Progenitor cell of endocrine pancreas (in vitro differentiated cells): ENCODE results near the gene CD59. TPM values are rescaled to one million over a fixed set of nuclear protein-coding genes. Genes with fewer than 3 reads are reported as not detected.

ENCODE experiments used
- DNase-seq: peaks from one replicate; pipeline ENCODE4 v3.0.0; 2021; ENCODE audit warnings: low spot score; ENCODE audit not compliant: unreplicated experiment
- H3K27ac Mint-ChIP-seq: 2 replicates; pipeline ENCODE4 v1.8.0; 2021; ENCODE audit warnings: mild to moderate bottlenecking, moderate library complexity, mixed read lengths
- H3K27me3 Mint-ChIP-seq: 2 replicates; pipeline ENCODE4 v1.8.0; 2021; ENCODE audit warnings: mixed read lengths
- H3K36me3 Mint-ChIP-seq: 2 replicates; pipeline ENCODE4 v1.8.0; 2022; ENCODE audit warnings: mixed read lengths; ENCODE audit not compliant: insufficient read depth
- H3K4me1 Mint-ChIP-seq: 2 replicates; pipeline ENCODE4 v1.8.0; 2021; ENCODE audit warnings: low read depth, mixed read lengths
- H3K4me3 Mint-ChIP-seq: 2 replicates; pipeline ENCODE4 v1.8.0; 2021; ENCODE audit warnings: low read depth, mild to moderate bottlenecking, moderate library complexity, mixed read lengths
- H3K9me3 Mint-ChIP-seq: 2 replicates; pipeline ENCODE4 v1.8.0; 2021; ENCODE audit warnings: low read depth, mixed read lengths
- total RNA-seq: library from RNA; stranded (reverse); gene quantifications from 2 replicates; pipeline ENCODE4 v1.2.1, GENCODE V29; 2021
- TF ChIP-seq, protein P1 (sequence below): fragments of 200-600 bp; sonication (generic); IDR thresholded peaks from one replicate; pipeline ENCODE4 v1.5.0; 2021; ENCODE audit warnings: antibody characterized with exemption, mild to moderate bottlenecking; ENCODE audit not compliant: unreplicated experiment

CD59 gene
- total RNA-seq, 1 donor from 2014 or later = 214 TPM

DNA sequence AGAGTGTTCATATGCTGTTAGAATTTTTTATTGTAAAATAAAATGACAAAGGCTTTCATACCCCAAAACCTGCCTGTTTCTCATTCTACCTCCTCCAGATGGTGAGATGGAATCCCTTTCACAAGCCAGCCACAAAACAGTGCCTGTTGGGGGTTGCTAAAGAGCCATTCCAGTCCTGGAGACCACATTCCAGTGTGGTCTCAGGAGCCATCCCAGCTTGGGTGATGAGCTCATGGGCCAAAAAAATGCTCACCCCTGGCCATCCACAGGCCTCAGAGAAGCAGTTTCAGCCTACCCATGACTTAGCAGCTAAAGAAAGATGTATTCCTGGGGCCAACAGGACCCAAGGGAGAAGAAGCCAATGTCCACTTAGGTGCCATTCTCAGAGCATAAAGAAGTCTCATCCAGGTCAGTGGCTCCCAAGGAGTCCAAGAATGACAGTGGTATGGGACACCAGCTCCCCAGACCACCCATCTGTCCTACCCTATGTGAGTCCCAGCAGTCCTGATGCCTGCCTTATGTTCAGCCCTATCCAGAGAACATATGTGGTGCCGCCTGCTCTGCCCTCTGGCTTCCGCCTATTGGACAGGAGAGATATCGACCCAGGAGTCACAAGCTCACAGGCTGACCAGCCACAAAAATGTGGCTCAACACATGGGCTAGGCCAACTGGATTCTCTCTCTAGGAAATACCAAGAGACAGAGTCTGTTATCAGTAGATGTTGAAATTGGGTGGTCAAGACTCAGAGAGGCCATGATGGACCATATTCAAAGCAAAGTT is 62.0 kb downstream of the CD59 start:
- Mint-ChIP-seq H3K4me1 (no peaks in the 10 kb centered on the region), H3K27me3 (no peaks in the 10 kb centered on the region), H3K9me3 (peaks cover 19% of the 10 kb centered on the region), H3K36me3 (peaks cover 1% of the 10 kb centered on the region), H3K4me3 (no peak overlapping the region), H3K27ac (no peak overlapping the region)
- no peak for DNase-seq
- TF ChIP-seq, protein P1, sequence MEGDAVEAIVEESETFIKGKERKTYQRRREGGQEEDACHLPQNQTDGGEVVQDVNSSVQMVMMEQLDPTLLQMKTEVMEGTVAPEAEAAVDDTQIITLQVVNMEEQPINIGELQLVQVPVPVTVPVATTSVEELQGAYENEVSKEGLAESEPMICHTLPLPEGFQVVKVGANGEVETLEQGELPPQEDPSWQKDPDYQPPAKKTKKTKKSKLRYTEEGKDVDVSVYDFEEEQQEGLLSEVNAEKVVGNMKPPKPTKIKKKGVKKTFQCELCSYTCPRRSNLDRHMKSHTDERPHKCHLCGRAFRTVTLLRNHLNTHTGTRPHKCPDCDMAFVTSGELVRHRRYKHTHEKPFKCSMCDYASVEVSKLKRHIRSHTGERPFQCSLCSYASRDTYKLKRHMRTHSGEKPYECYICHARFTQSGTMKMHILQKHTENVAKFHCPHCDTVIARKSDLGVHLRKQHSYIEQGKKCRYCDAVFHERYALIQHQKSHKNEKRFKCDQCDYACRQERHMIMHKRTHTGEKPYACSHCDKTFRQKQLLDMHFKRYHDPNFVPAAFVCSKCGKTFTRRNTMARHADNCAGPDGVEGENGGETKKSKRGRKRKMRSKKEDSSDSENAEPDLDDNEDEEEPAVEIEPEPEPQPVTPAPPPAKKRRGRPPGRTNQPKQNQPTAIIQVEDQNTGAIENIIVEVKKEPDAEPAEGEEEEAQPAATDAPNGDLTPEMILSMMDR = no peak

DNA sequence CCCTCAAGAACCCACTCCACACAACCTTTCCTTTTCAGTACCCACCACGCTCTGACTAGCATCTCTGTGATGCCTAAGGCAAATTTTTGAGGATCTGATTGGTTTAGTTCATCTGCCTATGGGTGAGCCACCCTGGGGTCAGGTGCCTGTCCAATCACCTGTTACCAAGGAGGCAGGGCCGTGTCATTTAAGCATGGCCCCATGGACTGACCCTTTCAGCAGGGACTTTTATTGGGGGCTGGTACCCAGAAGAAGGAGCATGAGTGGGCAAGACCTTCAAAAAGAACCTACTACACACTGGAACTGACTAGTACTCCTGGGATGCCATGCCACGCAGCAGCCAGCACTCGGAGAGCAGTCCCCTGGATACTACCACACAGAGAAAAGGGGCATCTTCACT is 64.0 kb downstream of the CD59 start:
- H3K27ac Mint-ChIP-seq = no peak overlapping the region
- no peaks in the 10 kb centered on the region for H3K4me1 Mint-ChIP-seq
- H3K9me3 Mint-ChIP-seq = peaks cover 4% of the 10 kb centered on the region
- H3K4me3 Mint-ChIP-seq = no peak overlapping the region
- H3K36me3 Mint-ChIP-seq = peaks cover 4% of the 10 kb centered on the region
- H3K27me3 Mint-ChIP-seq = no peaks in the 10 kb centered on the region
- no peak for DNase-seq
- TF ChIP-seq, protein P1 = no peak

DNA sequence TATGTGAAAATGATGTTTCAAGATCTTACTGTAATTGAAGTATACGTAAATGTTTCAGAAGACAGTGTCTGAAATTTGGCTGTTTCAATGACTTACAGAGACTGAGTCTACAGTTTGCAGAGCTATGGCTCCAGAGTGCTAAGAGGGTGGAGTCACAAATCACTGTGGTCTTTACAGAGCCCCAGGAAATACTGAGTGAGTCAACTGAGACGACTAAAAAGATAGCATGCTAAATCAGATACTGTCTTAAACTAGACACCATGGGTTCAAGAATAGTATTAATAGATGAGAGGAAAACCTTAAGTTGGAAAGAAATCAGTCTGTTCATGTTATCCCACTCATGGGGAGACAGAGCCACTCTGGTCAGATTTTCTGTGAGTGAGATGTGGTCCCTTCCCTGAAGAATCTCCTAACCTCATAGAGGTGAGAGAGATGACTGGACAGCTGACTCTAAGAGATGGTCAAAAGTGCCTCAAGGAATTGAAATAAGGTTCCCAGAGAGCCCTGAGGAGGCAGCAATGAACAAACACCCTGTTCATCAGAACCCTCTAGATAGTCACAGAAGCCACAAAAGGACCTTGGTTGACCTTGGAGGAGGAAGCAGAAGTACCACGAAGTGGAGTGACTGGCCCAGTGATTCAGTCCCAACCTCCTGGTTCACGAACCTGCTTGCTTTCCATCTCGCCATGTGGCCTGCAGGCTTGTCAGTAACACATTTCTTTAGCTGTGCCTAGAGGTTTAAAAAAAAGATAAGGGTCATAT is 65.8 kb downstream of the CD59 start:
- H3K27ac Mint-ChIP-seq = no peak overlapping the region

DNA sequence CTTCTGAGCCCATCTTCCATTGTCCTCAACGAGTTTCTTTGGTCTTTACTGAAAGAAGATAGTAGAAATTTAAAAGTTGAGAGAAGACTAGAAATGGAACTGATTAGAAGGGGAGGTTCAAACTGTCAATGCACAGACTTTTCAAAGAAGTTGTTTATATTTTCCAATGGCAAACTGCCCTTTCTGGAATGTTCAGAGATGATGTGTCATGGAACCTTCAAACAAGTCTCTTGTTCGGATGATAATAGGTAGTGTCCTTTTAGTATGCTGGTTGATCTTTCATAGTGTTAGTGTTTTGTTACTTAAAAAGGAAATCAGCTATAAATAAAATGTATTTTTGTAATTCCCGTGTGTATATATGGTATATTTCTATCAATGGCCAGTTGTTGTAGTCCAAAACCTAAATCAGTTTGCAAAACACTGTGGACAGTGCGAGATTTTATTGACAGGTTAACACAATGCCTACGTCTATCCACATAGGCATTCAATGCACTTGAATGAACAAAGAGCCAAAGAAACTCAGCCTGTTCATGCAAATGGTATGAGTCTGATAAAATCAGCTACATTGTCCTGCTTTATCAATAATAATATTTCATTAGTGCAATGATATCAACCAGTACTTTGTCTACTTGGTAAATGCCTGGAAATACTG is 66.5 kb downstream of the CD59 start:
- no peak overlapping the region for H3K4me3 Mint-ChIP-seq
- no peaks in the 10 kb centered on the region for H3K4me1 Mint-ChIP-seq
- peaks cover 7% of the 10 kb centered on the region for H3K36me3 Mint-ChIP-seq
- DNase-seq = no peak
- TF ChIP-seq, protein P1 = no peak
- no peak overlapping the region for H3K27ac Mint-ChIP-seq
- no peaks in the 10 kb centered on the region for H3K27me3 Mint-ChIP-seq
- no peaks in the 10 kb centered on the region for H3K9me3 Mint-ChIP-seq

More for the DNA sequence above, 65.8 kb downstream of the CD59 start:
- H3K36me3 Mint-ChIP-seq = peaks cover 7% of the 10 kb centered on the region
- no peak for DNase-seq
- H3K27me3 Mint-ChIP-seq = no peaks in the 10 kb centered on the region
- no peaks in the 10 kb centered on the region for H3K4me1 Mint-ChIP-seq
- no peaks in the 10 kb centered on the region for H3K9me3 Mint-ChIP-seq
- TF ChIP-seq, protein P1 = no peak
- no peak overlapping the region for H3K4me3 Mint-ChIP-seq

DNA sequence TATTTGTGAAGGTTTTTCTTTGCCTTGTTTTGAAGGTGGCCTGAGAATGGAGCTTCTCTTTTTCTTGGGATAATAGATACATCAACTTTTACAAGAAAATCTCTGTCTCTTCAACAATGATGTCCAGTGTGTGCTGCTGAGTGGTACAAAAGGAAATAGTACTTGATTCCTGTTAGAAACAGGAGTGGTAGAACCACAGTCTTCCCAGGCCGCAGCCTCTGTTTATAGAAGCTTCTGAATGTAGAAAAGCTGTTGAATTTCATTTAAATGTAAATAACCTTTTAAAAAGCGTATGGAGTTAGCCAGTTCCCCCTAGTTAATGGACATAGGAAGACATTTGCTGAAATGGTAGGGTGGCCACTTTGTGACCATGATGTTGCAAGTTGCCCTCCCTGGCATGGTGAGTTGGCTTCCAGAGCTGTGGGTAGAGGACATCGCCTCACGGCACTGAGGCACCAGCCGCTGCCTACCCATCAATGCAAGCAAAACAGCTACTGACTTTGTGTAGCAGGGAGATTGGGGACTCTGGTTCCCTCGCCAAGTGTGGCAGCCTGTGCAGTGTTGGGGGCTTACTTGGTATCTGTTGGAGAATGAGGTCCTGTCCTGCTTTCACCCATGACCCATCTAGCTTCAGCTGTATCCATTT is 67.1 kb downstream of the CD59 start:
- DNase-seq = no peak
- Mint-ChIP-seq H3K4me3 (no peak overlapping the region), H3K9me3 (no peaks in the 10 kb centered on the region), H3K36me3 (peaks cover 7% of the 10 kb centered on the region), H3K27me3 (no peaks in the 10 kb centered on the region), H3K27ac (no peak overlapping the region), H3K4me1 (no peaks in the 10 kb centered on the region)
- TF ChIP-seq, protein P1 = no peak
